ENCODE measurements around the gene GADD45A. TPM values are rescaled to one million over a fixed set of nuclear protein-coding genes. Genes with fewer than 3 reads are reported as not detected.

The GADD45A gene
- total and polyA plus RNA-seq, 10 donors = 17.5 to 63.7 (median 29.8) TPM

DNA sequence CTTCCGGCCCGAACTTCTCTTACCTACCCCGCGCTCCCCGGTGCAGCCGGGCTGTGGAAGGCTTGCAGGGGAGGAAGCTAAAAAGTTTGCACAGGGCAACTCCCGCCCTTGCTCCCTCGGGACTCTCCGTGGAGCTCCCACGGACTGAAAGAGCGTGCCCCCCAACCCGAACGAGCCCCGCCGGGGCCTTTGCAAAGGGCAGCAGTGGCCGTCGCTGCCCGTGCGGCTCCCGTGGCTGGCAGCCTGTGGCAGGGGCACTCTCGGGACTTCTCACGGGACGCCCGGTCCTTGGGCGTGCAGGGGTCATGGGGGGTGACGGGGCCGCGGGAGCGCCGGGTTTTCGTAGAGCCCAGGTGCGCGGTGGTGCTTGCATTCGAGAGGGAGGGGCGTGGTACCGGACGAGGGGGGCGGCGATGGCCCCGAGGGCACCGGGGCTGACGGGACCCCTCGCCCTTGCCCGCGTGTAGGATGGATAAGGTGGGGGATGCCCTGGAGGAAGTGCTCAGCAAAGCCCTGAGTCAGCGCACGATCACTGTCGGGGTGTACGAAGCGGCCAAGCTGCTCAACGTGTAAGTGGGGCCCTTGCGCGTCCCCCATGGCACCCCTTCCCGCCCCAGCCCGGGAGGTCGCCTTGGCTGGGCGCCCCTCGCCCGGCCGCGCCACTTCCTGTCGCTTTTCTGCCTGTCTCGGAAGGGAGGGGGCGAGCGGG is 711 bp downstream of the GADD45A start:
- TF ChIP-seq, protein P1, sequence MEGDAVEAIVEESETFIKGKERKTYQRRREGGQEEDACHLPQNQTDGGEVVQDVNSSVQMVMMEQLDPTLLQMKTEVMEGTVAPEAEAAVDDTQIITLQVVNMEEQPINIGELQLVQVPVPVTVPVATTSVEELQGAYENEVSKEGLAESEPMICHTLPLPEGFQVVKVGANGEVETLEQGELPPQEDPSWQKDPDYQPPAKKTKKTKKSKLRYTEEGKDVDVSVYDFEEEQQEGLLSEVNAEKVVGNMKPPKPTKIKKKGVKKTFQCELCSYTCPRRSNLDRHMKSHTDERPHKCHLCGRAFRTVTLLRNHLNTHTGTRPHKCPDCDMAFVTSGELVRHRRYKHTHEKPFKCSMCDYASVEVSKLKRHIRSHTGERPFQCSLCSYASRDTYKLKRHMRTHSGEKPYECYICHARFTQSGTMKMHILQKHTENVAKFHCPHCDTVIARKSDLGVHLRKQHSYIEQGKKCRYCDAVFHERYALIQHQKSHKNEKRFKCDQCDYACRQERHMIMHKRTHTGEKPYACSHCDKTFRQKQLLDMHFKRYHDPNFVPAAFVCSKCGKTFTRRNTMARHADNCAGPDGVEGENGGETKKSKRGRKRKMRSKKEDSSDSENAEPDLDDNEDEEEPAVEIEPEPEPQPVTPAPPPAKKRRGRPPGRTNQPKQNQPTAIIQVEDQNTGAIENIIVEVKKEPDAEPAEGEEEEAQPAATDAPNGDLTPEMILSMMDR (IDR thresholded peaks at IDR 0.05 in 8 of 11, conservative IDR thresholded peaks at IDR 0.05 in 3 of 11) = no peak
- no peak for TF ChIP-seq POLR2AphosphoS5 (IDR thresholded peaks at IDR 0.05)
- TF ChIP-seq POLR2A (IDR thresholded peaks at IDR 0.05) = no peak
- DNase-seq = peak; percentile 94
- H3K36me3 ChIP-seq = peaks cover 0 to 29% (median 9%) of the 10 kb centered on the region in 6 donors
- peak overlapping the region; percentile 76 to 97 (median 93) for H3K4me3 ChIP-seq
- 0 to 1% (median 0%) methylated on average over 12 to 65 of the region's 65 CpGs for WGBS, 5 donors
- H3K27ac ChIP-seq = peak overlapping the region; percentile 79 to 97 (median 94)
- intact Hi-C loops (cut with DNase I; ENCODE audit: low total_unique reads) = loop anchor here (10.0 kb wide), 1 partner anchor 69 kb away; no protein-coding TSS in a partner anchor
- no peaks in the 10 kb centered on the region for H3K9me3 ChIP-seq
- H3K27me3 ChIP-seq (replicated peaks in 1 of 7) = no peaks in the 10 kb centered on the region
- H3K4me1 ChIP-seq = peaks cover 7 to 60% (median 42%) of the 10 kb centered on the region in 6 donors

DNA sequence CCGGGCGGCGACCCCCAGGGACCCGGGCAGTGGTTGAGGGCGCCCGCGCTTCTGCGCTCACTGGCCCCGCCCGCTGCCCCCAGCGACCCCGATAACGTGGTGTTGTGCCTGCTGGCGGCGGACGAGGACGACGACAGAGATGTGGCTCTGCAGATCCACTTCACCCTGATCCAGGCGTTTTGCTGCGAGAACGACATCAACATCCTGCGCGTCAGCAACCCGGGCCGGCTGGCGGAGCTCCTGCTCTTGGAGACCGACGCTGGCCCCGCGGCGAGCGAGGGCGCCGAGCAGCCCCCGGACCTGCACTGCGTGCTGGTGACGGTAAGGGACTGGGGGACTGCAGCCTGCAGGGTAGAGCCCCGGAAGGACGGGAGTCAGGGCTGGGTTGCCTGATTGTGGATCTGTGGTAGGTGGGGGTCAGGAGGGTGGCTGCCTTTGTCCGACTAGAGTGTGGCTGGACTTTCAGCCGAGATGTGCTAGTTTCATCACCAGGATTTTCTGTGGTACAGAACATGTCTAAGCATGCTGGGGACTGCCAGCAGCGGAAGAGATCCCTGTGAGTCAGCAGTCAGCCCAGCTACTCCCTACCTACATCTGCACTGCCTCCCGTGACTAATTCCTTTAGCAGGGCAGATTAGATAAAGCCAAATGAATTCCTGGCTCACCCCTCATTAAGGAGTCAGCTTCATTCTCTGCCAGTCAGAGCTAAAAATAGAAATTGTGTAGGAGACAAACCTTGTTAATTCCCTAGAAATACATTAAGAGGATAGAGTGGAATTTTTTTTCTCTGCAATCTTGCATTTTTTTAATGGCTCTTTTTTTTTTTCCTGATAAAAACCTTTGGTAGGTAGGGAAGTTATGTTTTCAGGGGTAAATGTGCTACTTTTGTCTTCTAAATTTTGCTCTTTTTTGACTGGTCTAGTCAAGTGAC is 1.5 kb downstream of the GADD45A start:
- H3K4me1 ChIP-seq = peaks cover 7 to 60% (median 42%) of the 10 kb centered on the region in 6 donors
- no peaks in the 10 kb centered on the region for H3K9me3 ChIP-seq
- peaks cover 0 to 29% (median 9%) of the 10 kb centered on the region in 6 donors for H3K36me3 ChIP-seq
- H3K4me3 ChIP-seq = peak overlapping the region; percentile 76 to 97 (median 93)
- 1 to 2% (median 1%) methylated on average over 22 to 43 of the region's 43 CpGs for WGBS, 5 donors
- intact Hi-C loops (cut with DNase I; ENCODE audit: low total_unique reads) = loop anchor here (10.0 kb wide), 1 partner anchor 68 kb away; no protein-coding TSS in a partner anchor
- H3K27me3 ChIP-seq (replicated peaks in 1 of 7) = no peaks in the 10 kb centered on the region
- TF ChIP-seq, protein P1 (IDR thresholded peaks at IDR 0.05 in 8 of 11, conservative IDR thresholded peaks at IDR 0.05 in 3 of 11) = no peak
- TF ChIP-seq POLR2AphosphoS5 (IDR thresholded peaks at IDR 0.05) = peak; percentile 54 to 77 (median 74)
- peak; percentile 94 for DNase-seq
- H3K27ac ChIP-seq = peak overlapping the region; percentile 79 to 97 (median 94)

DNA sequence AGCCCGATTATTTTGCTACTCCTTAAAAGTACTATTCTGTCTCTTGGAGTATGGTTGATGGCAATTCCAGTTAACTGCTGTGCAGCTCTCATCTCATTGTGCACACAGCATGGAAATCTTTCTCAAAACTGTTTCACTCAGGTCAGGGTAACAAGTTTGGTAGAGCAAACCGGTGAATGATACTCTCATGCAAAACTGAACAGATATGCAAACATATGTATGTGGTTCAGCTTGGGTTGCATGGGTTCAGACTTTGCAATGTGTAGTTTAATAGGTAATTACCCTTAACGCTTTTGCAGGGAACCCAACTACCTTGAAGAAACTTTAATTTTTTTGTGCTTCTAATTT is 2.2 kb downstream of the GADD45A start:
- peak overlapping the region in 7 of 8 donors; percentile 76 to 97 (median 92) for H3K4me3 ChIP-seq
- H3K4me1 ChIP-seq = peaks cover 7 to 60% (median 42%) of the 10 kb centered on the region in 6 donors
- TF ChIP-seq, protein P1 (IDR thresholded peaks at IDR 0.05 in 8 of 11, conservative IDR thresholded peaks at IDR 0.05 in 3 of 11) = no peak
- intact Hi-C loops (cut with DNase I; ENCODE audit: low total_unique reads) = loop anchor here (10.0 kb wide), 1 partner anchor 68 kb away; no protein-coding TSS in a partner anchor
- H3K36me3 ChIP-seq = peaks cover 0 to 29% (median 9%) of the 10 kb centered on the region in 6 donors
- no peak for DNase-seq
- no peaks in the 10 kb centered on the region for H3K9me3 ChIP-seq
- H3K27ac ChIP-seq = peak overlapping the region in 7 of 8 donors; percentile 85 to 97 (median 94)
- H3K27me3 ChIP-seq (replicated peaks in 1 of 7) = no peaks in the 10 kb centered on the region
- 51 to 56% (median 53%) methylated on average over 3 of the region's 3 CpGs for WGBS, 5 donors

Data from spleen (tissue), 11 donors.